OCI-LY7 (cell line): Measurements from ENCODE around the gene CPNE5. TPM values are rescaled to one million over a fixed set of nuclear protein-coding genes. Genes with fewer than 3 reads are reported as not detected.

Experiments
- BruUV-seq: library from RNA; stranded (reverse); fragments of 400-500 nt; replicated peaks from 2 replicates; lab custom pipeline; 2021; lab: Mats Ljungman, UMichigan
- CTCF ChIA-PET: fragments of 300-600 bp; sonication (Branson Sonifier 250); formaldehyde crosslinking; loops from one replicate; lab custom pipeline; 2022; ENCODE audit warnings: antibody characterized with exemption; ENCODE audit not compliant: unreplicated experiment; lab: Charles Lee
- POLR2A ChIA-PET: fragments of 300-600 bp; sonication (Branson Sonifier 250); formaldehyde crosslinking; loops from one replicate; lab custom pipeline; 2022; ENCODE audit warnings: antibody characterized with exemption; lab: Charles Lee
- DNase-seq: peaks from one replicate; pipeline ENCODE4 v3.0.0-alpha.2; 2015; ENCODE audit warnings: low spot score
- H2AFZ ChIP-seq: fragments of 200-600 bp; sonication (generic), shearing (Covaris generic); 2 replicates; pipeline ENCODE4 v1.6.1; 2014; ENCODE audit warnings: mild to moderate bottlenecking, antibody characterized with exemption, low read length, moderate library complexity
- H3K27ac ChIP-seq: fragments of 200-600 bp; sonication (generic); 2 replicates; pipeline ENCODE4 v1.5.1; 2014; ENCODE audit warnings: mixed run types, low read depth, mild to moderate bottlenecking, moderate library complexity, low read length, inconsistent platforms; ENCODE audit not compliant: poor library complexity, severe bottlenecking
- H3K36me3 ChIP-seq: fragments of 200-600 bp; sonication (generic); 2 replicates; pipeline ENCODE4 v1.6.1; 2014; ENCODE audit warnings: mild to moderate bottlenecking, antibody characterized with exemption, low read length, moderate library complexity, mixed read lengths; ENCODE audit not compliant: insufficient read depth
- H3K4me1 ChIP-seq: fragments of 200-600 bp; sonication (generic); 2 replicates; pipeline ENCODE4 v1.5.1; 2014; ENCODE audit warnings: mild to moderate bottlenecking, low read length; ENCODE audit not compliant: insufficient read depth, poor library complexity, severe bottlenecking
- H3K4me2 ChIP-seq: fragments of 200-600 bp; sonication (generic); 2 replicates; pipeline ENCODE4 v1.6.1; 2014; ENCODE audit warnings: mild to moderate bottlenecking, low read length
- H3K4me3 ChIP-seq: fragments of 200-600 bp; sonication (generic); 2 replicates; pipeline ENCODE4 v1.5.1; 2014; ENCODE audit warnings: mild to moderate bottlenecking, low read depth, low read length; ENCODE audit not compliant: poor library complexity, severe bottlenecking
- H3K79me2 ChIP-seq: fragments of 200-600 bp; sonication (generic); 2 replicates; pipeline ENCODE4 v1.6.1; 2016; ENCODE audit warnings: low read depth, mild to moderate bottlenecking, low read length, moderate library complexity, mixed read lengths; ENCODE audit not compliant: insufficient read depth
- H3K9me2 ChIP-seq: fragments of 200-600 bp; sonication (generic); 2 replicates; pipeline ENCODE4 v1.6.1; 2016; ENCODE audit warnings: mild to moderate bottlenecking, low read length, mixed read lengths; ENCODE audit not compliant: insufficient read depth
- H3K9me3 ChIP-seq: fragments of 200-600 bp; sonication (generic); 2 replicates; pipeline ENCODE4 v1.6.1; 2014; ENCODE audit warnings: mild to moderate bottlenecking, mixed run types, low read length, mixed read lengths
- H4K20me1 ChIP-seq: fragments of 200-600 bp; sonication (generic); 2 replicates; pipeline ENCODE4 v1.6.1; 2014; ENCODE audit warnings: mild to moderate bottlenecking, antibody characterized with exemption, low read length, moderate library complexity, mixed read lengths; ENCODE audit not compliant: insufficient read depth
- EZH2phosphoT487 ChIP-seq: fragments of 200-600 bp; sonication (generic); IDR thresholded peaks from 2 replicates; pipeline ENCODE4 v1.6.1; 2018; ENCODE audit warnings: low read depth, borderline replicate concordance, mild to moderate bottlenecking, mixed run types, antibody characterized with exemption, low read length, moderate library complexity, mixed read lengths
- intact Hi-C: fragments of 100-400 bp; cut with micrococcal nuclease; formaldehyde crosslinking; loops from one replicate; pipeline ENCODE4 v1.10.0; 2022; ENCODE audit not compliant: unreplicated experiment
- total RNA-seq, 2 experiments: library from RNA; depleted of rRNA in 1 of 2; stranded (reverse); fragments of >200 nt in 1 of 2; shearing (Covaris generic) in 1 of 2; gene quantifications; 2 replicates each; pipeline ENCODE4 v1.2.3, GENCODE V29; 2014 to 2022
- TF ChIP-seq, protein P1 (sequence below): fragments of 200-600 bp; sonication (generic); conservative IDR thresholded peaks from 2 replicates; pipeline ENCODE4 v1.5.1; 2014; ENCODE audit warnings: mild to moderate bottlenecking, antibody characterized with exemption, low read length, moderate library complexity, mixed read lengths

Gene CPNE5
- total RNA-seq, 2 experiments from 2014 or later: 37.7 to 89.8 TPM

DNA sequence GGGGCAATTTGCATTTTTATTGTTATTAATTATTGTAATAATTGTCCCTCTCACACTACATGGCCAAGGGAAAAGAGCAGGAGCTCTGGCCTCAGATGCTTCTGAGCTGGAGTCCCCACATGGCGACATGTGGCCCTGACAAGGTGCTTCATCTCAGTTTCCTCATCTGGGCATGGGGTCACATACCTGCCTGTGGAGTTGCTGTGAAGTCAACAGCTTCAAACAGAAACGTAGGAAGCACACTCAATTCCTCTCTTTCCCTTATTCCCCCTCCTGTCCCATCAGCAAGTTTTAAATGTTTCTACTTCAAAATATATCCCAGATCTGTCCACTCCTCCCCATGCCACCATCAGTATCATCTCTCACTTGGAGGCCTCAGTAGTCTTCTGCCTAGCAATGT is 8.7 kb downstream of the CPNE5 start:
- ChIA-PET CTCF (no interaction called here), POLR2A (interaction anchor here (0.6 to 0.8 kb wide), 3 partner anchors 14 to 807 kb away, joined by 3 read pairs; no protein-coding TSS in a partner anchor)
- Histone ChIP-seq H3K79me2 (no peaks in the 10 kb centered on the region), H4K20me1 (no peaks in the 10 kb centered on the region), H3K4me3 (no peak overlapping the region), H3K4me1 (no peaks in the 10 kb centered on the region), H3K9me3 (no peaks in the 10 kb centered on the region), H3K27ac (no peak overlapping the region), H2AFZ (no peak overlapping the region), H3K4me2 (no peak overlapping the region), H3K36me3 (no peaks in the 10 kb centered on the region), H3K9me2 (no peaks in the 10 kb centered on the region)
- intact Hi-C loops: no loop called here
- no TSS peak for BruUV-seq
- DNase-seq: no peak
- TF ChIP-seq, protein P1, sequence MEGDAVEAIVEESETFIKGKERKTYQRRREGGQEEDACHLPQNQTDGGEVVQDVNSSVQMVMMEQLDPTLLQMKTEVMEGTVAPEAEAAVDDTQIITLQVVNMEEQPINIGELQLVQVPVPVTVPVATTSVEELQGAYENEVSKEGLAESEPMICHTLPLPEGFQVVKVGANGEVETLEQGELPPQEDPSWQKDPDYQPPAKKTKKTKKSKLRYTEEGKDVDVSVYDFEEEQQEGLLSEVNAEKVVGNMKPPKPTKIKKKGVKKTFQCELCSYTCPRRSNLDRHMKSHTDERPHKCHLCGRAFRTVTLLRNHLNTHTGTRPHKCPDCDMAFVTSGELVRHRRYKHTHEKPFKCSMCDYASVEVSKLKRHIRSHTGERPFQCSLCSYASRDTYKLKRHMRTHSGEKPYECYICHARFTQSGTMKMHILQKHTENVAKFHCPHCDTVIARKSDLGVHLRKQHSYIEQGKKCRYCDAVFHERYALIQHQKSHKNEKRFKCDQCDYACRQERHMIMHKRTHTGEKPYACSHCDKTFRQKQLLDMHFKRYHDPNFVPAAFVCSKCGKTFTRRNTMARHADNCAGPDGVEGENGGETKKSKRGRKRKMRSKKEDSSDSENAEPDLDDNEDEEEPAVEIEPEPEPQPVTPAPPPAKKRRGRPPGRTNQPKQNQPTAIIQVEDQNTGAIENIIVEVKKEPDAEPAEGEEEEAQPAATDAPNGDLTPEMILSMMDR: no peak
- no peak for TF ChIP-seq EZH2phosphoT487

DNA sequence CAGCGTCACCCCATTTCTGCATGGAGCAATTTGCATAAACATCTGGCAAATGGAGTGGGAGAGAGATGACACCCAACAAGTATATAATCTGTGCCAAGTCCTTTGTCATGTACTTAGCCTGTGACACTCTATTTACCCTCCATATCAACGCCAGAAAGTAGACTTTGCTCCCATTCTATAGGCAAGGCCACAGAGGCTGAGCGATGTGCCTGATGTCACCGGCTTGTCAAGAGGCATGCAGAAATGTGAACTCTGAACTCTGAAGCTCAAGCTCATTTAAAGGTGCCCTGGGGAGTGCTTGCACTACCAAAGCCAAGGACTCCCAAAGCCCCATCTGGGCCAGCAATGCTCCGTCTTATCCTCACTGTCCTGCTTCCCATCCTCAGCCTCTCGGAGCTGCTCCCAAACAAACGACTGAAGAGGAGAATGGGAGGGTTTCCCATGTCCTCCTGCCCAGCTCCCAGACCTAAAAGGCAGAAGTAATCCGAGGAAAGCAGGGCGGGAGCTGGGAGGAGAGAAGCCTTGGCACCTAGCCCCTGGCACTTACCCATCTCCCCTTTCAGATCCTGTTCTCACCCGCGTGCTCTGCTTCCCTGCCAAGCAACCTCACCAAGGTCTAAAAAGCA is 9.2 kb downstream of the CPNE5 start:
- no peaks in the 10 kb centered on the region for H4K20me1 ChIP-seq
- H3K4me1 ChIP-seq: no peaks in the 10 kb centered on the region
- no peak overlapping the region for H3K4me3 ChIP-seq
- ChIA-PET CTCF (no interaction called here), POLR2A (interaction anchor here (0.7 to 0.8 kb wide), 2 partner anchors 14 to 69 kb away, joined by 3 read pairs; no protein-coding TSS in a partner anchor)
- no peaks in the 10 kb centered on the region for H3K9me2 ChIP-seq
- H3K9me3 ChIP-seq: no peaks in the 10 kb centered on the region
- no peak overlapping the region for H3K4me2 ChIP-seq
- intact Hi-C loops: no loop called here
- no TSS peak for BruUV-seq
- no peak overlapping the region for H2AFZ ChIP-seq
- H3K27ac ChIP-seq: no peak overlapping the region
- no peaks in the 10 kb centered on the region for H3K36me3 ChIP-seq
- DNase-seq: no peak
- TF ChIP-seq, protein P1: no peak
- no peak for TF ChIP-seq EZH2phosphoT487
- H3K79me2 ChIP-seq: no peaks in the 10 kb centered on the region
